Activated CD4-positive, alpha-beta T cell treated with anti-CD3 and anti-CD28 coated beads, Interleukin-2, Interleukin-6, amounts not matched to agents 100 ng/mL and 50 ng/mL, durations not matched to agents 16 hours and 8 hours (primary cell): Measurements from ENCODE around the gene CAPN14.

Experiments used
- DNase-seq: peaks from one replicate; pipeline ENCODE4 v3.0.0-alpha.2; 2020

Gene CAPN14, protein sequence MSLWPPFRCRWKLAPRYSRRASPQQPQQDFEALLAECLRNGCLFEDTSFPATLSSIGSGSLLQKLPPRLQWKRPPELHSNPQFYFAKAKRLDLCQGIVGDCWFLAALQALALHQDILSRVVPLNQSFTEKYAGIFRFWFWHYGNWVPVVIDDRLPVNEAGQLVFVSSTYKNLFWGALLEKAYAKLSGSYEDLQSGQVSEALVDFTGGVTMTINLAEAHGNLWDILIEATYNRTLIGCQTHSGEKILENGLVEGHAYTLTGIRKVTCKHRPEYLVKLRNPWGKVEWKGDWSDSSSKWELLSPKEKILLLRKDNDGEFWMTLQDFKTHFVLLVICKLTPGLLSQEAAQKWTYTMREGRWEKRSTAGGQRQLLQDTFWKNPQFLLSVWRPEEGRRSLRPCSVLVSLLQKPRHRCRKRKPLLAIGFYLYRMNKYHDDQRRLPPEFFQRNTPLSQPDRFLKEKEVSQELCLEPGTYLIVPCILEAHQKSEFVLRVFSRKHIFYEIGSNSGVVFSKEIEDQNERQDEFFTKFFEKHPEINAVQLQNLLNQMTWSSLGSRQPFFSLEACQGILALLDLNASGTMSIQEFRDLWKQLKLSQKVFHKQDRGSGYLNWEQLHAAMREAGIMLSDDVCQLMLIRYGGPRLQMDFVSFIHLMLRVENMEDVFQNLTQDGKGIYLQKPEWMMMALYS

DNA sequence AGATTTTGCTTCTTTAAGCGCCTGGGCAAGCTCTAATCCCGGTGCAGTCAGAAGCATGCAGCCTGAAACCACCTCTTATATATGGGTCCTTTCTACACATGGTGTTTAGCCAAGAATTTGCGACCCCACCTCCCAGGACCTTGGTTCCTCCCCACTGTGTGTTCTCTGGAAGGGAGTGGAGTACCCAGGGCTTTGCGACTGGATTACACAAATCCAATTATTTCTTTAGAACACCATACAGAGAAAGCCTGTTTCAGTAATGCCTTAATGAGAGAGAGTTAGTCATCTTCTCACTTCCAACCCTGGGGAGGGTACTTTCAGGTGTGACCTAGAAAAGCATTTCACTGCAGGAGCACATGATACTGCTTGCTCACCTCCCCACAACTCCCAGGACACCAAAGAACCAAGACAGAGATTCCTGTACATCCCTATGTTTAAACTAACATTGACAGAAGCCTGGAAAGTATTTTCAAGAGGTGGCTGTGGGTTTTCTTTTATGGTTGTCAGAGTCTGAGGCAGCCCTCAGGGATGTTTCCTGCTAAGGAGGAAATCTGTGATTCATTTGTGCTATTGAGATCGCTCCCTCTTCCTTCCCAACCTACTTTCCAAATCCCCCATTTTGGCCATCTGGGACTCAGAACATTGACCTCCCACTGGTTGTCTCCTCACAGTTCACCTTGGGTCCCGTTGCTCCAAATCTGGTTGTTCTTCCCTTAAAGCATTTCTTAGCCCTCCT lies at the start of gene CAPN14:
Gene CAPN14 (minus strand): TSS at position 51 of the 736 bp plus-strand sequence. CDS start 12,068 bp downstream, outside the sequence.
- DNase-seq = peak; percentile 43

DNA sequence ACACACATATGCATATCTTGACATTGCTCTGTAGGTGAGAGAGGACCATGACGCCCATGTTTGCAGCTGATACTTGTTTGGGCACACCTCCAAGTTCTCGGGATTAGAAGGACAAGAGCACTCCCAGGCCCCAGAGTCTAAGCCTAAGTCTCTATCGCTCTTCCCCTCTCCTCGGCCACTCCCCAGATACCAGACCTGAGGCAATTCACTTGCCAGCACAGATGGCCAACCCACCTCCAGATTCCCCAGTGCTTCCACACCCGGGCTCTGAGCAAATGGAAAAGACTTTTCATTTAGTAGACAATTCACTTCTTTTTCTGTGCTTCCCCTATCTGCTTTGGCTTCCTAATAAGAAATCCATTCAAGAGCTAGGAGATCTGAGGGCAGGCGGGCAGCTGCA lies 49.5 kb upstream of the CAPN14 start:
- no peak for DNase-seq

DNA sequence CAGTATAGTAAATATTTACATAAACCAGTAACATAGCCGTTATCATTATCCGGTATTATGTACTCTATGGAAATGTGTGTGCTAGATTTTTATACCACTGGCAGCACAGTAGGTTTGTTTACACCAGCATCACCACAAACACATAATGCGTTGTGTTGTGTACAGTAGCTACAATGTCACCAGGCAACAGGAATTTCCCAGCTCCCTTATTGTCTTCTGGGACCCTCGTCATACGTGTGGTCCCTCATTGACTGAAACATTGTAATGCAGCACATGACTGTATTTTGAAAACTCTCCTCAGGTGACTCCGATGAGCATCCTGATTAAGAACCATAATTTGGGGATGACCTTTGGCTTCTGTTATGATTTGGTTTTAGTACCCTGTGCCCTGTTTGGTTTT lies 47.9 kb upstream of the CAPN14 start:
- DNase-seq = no peak

DNA sequence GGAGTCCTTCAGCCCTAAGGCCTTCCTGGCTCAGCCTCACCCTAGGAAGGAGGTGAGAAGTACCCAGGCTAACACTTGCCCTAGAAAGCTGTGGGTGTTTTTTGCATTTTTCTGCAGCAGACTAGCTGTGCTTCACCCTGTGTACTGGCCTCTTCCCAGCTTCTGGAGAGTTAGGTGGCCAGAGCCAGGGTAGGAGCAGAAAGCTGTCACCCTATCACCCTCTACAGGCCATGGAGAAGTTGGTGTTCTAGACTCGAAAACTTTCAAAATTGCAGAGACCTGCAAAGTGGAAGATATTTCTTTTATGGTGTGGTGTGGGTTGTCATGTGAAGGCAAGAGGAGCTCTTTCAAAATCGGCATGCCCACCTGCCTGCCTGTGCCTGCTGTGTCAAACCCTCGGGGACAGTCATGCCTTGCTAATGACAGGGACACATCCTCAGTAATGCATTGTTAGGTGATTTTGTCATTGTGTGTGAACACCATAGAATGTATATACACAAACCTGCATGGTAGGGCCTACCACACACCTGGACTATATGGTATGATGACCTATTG lies 46.4 kb upstream of the CAPN14 start:
- no peak for DNase-seq

DNA sequence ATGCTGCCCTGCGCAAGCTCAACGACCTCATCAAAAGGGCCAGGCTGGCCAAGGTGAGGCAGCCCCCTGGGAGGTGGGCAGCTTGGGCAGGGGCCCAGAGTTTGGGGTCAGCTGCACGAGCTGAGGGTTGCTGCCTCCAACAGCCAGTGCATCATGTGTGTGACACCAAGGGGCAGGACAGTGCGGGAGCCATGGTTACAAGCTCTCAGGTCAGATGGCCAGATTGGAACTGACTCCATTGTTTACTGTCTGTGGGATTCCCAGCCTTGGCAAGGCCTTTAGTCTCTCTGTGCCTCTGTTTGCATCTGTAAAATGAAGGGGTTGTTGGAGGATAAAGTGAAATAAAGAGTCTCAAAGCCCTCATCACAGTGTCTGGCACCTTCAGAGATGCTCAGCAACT lies 43.6 kb upstream of the CAPN14 start:
- no peak for DNase-seq

DNA sequence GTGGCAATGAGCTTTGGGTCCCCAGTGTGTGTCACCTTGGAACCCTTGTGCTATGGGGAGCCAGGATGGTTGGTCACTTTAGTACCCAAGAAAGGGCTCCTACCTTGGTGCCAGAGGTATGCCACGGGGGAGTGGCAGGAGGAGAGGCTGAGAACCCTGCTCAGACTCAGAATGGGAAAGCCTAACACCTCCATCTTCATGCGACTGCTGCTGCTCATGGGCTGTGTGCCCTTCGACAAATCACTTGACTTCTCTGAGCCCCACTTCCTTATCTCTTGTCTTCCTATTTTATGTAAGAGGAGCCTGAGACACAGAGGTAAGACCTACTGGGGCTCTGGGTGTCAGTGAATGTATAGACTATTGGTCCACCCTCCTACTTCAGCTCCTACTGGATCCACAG lies 41.8 kb upstream of the CAPN14 start:
- DNase-seq = no peak

DNA sequence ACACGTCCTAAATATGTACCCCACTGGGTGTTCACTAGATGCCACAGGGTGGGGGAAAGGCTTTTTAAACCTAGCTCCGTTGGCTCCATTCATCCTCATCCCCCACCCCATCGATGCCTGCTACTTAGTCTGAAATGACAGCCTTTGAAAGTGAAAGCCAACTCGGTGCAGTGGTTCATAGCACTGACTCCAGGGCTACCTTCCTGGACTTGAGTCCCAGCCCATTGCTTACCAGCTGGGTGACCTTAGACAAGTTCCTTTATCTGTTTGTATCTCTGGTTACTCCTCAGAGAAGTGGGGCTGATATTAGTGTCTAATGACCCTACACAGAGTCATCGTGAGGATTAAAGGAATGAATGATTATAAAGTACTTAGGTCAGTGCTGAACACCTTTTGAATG lies 41.0 kb upstream of the CAPN14 start:
- no peak for DNase-seq

DNA sequence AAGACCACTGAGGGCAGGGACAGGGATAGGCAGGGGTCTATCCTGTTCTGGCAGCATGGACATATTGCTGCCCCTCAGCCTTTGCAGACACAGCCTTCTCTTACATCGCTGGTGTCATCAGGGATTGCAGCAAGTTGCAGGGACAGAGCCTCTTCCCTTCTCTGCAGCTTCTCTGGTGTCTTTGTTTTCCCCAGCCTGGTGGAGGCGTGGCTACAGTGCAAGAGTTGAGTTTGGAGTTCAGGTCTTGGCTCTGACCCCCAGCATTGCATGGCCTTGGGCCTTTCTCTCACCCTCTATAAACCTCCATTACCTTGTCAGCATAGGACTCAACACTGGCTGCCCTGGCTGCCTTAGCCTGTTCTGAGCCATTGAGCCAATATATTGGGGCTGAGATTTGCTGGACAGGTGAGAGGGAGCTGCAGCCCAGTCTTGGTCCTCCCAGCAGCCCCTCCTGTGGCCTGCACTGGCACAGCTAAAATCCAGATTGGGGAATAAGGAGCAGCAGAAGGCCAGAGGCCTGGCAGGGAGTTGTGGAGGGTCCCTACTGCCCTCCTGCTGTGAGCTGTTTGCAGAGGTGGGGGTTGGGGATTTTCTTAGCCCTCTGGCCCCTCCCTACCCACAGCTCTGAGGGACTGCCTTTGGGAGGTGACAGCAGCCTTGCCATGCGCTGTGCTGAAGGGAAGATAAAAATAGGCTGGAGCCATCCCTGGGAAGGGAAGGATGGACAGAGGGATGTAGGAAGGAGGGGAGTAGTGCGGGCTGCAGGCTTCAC lies 39.5 kb upstream of the CAPN14 start:
- DNase-seq = no peak

DNA sequence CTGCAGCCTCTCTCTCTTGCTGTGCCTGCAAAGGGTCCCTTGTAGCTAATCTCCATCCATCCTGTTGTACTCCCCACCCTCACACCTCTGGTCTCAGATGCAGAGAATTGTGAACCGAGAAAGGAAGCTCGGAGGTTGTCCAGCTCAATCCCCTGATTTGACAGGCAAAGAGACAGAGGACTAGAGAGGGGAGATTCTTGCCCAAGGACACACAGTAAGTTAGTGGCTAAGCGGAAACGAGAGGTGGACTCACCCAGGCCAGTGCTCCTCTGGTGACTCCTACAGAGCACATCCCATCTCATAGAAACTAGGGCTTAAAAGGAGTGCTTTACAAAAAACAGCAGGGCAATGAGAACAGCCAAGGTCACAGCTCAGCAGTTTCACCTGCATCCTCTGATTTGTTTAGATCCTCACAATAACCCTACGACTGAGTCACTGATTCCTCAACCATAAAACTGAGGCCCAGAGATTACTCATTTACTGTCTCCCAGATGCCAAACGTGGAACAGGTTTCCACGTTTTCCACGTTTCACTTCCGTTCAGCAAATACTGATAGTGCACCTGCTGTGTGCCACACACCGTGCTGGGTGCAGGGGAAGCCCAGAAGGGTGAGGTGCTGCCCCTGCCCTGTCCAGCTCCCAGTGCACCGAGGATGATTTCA lies 38.7 kb upstream of the CAPN14 start:
- no peak for DNase-seq

DNA sequence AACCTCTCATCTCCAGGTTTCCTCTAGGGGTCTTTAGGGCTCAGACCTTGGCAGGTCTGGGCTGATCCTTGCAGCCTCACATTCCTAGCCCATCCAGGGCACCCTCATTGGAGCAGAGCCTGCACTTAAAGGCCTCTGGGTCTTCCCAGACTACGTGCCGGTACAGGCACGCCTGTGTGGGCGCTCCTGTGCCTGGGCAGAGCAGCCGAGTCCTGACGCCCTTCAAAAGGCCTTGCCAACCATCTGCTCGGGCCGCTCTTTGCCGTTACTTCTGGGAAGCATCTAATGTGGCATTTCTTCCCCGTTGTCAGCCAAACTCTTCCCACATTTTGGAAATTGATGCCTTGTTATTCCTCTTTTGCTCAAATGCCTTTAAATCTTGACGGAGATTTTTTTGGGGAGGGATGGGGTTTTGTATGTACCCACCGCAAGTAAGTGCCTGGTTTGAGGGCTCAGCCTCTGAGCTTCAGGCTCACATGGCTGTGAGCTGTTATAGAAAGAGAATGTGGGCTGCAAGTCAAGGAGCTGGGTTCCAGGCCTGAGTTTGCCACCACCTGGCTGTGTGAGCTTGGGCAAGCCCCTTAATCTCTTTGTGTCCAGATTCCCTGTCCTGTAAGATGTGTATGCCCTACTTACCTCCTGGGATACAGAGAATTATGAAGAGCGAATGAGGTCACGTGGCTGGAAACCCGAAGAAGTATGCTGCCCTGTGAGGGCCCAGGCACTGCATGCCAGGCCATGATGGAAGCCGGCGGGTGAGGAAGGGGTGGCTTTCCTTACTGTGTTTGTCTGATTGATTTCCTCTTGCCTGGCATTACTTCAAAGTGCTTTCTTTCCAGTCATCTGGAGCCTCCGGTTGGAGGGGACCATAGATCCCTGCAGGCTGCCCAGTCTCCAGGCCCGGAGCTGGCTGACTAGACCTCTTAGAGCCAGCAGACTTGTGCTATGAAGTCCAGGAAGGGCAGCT lies 37.2 kb upstream of the CAPN14 start:
- no peak for DNase-seq

DNA sequence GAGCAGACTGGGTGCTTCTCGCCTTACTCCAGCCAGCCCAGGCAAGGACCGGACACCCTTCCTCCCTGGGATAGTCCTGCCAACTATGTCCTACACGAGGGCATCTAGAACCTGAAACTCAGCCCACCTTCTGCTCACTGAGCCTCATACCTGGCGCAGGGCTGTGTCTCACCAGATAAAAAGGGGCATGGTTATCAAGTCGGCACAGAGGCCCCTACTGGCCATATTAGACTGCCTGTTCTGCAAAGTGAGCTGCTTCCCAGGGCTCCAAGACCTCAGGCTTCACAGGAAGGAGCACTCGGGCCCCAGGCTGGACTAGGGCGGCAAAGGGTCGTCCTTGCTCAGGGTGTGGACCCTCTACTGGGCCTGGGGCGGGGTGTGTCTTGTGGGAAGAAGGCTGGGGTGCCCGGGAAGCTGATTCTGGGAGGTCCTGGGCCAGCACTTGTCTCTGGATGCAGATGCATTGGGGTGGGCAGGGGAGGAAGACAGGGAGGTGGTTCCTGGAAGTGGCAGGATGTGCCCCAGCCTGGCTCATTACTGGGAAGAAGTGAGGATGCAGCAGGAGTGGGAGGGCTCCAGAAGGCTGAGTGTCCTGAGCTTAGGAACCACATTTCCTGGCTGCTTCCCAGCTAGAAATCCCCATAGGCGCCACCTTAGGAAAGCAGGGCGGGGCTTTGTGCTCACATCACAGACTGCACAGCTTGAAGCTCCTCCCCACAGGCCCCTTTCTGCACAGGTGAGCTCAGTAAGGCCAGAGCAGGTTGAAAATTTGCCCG lies 36.2 kb upstream of the CAPN14 start:
- DNase-seq = no peak

DNA sequence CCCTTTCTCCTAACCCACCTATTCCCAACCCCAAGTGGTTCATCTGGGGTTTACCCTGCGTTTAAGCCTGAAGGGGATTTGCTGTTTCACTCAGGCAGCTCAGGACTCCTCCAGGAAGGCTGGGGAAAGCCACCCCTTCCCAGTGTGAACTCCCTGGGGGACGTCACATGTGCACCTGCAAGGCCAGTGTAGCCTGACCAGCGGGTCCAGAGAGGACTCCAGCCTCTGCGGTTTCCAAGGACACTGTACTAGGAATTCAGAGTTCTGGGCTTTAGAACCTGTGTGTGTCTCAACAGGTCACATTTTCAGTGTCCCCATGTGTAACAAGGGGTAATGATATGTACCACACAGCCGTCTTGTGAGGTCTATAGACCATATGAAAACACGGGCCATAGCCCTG lies 34.5 kb upstream of the CAPN14 start:
- DNase-seq = no peak

DNA sequence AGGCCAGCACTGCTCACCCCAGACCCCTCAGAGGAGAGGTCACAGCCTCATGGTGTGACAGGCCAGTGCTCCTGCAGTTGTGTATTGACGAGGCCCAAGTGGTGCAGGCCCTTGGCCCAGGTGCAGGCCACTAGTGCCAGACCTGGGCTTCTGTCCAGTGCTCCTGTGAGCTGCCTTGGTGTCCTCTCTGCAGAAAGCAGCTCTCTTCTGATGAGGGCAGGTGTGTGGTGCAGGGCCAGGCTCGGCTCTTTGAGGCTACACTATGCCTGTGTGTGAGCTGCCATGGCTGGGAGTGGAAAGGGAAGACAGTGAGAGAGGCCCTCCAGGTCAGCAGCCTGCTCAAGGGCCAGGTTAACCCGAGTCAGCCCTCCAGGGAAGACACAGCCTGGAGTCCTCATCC lies 33.7 kb upstream of the CAPN14 start:
- DNase-seq = no peak

DNA sequence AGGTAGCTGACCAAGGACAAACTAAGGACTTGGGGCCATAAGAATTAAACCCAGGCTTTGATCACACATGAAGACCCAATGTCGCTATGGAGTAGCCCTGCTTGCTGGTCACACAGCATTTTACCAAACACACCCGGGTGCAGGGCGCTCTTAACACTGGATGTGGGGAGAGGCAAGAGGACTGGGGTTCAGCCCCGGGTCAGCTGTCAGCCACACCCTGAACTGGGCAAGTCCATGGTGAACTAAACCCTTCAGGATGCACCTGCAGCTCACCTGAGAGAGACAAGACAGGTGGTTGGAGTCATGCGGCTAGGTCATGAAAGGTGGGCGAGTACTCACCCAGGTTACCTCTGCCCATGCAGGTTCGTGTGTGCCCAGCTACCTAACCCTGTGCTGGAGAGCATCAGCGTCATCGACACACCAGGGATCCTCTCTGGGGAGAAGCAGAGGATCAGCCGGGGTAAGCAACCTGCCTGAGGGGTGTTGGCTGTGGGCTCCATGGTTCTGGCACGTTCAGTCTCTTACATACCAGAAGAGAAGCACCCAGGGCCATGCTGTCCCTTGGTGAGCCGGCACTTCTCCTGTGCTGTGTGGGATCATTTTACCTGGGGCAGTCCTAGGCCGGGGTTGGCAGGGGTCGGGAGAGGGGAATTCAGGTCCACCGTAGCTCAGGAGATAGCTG lies 31.8 kb upstream of the CAPN14 start:
- DNase-seq = no peak

DNA sequence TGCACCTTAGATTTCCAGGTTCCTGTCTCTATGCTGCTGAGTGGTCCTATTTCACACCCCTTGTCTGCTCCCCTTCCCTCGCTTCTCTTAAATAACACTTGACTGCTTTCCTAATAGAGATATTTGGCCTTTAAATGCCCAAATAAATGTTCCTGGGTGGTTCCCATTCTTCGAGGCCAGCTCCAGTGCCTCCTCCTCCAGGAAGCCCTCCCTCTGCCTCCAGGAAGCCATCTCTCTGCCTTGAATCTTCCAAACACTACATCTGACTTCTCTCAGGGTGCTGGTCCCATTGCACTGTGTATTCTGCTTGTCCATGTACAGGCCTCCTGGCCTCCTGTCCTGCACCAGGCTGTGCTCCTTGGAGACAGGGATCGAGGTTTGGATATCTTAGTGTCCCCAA lies 30.8 kb upstream of the CAPN14 start:
- DNase-seq = no peak

DNA sequence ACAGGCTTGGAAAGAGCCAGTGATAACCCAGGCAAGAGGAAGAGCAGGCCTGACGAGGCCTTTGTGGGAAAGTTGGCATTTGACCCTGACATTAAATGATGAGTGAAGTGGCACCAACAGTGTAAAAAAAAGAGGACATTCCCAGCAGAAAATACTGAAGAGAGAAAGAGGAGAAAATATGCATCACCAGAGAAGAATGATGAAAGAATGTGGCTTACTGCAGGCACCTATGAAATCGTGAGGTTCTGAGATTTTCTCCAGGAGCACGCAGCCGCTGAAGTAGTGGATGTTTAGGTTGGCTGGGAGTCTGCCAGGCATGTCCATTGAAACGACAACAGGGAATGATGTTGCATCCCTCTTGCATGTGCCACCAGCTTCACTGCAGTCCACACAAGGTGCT lies 30.4 kb upstream of the CAPN14 start:
- DNase-seq = no peak

DNA sequence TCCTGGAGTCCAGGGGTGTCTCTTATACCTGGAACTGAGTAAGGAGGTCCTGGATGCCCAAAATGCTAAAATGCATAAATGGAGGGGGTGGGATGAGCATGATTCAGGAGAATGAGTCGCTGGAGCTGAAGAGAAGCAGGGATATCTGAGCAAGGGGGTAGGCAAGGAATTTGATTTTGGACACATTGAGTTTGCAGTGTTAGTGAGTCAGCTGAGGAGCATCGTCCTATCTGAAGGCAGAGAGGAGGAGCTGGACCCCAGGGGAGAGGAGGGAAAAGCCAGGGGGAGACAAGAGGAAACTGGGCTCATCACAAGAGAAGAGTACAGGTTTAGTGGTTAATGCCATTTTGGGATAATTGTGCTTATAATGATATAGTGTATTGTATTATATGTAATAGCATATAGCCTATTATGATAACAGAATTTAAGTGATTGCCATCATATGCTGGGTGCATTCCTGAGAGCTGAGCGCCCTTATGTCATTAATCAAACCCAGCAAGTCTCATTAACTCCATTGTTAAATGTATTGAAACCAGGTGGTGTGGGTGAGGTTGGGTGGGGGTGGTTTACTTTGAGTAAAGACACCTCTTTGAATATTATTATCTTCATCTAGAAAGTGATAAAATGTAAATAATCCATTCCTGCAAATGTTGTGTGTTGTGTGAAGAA lies 29.0 kb upstream of the CAPN14 start:
- no peak for DNase-seq

DNA sequence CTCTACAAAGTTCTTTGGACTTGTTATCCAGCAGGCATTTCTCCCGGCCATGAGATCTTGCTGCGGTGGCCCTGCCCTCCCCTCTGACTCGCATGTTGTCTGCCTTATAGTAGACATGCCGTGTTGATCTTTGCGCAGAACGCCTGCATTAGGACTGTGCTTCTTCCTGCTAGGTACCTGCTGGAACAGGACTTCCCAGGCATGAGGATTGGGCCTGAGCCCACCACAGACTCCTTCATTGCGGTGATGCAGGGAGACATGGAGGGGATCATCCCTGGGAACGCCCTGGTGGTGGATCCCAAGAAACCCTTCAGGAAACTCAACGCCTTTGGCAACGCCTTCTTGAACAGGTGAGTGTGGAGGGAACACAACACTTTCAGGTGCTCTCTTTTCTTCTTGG lies 26.8 kb upstream of the CAPN14 start:
- DNase-seq = no peak

DNA sequence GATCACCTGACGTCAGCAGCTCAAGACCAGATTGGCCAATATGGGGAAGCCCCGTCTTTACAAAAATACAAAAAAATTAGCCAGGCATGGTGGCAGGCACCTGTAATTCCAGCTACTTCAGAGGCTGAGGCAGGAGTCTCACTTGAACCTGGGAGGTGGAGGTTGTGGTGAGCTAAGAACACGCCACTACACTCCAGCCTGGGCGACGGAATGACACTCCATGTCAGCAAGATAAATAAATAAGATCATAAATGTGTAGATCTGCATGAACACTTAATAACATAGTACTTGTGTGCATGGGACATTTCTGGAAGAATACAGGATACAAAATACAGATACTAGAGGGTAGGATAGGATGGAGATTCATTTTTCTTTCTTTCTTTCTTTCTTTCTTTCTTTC lies 25.7 kb upstream of the CAPN14 start:
- no peak for DNase-seq
